GM19023 (cell line): Measurements from ENCODE around the gene AMOTL1.

ENCODE experiments used
- ATAC-seq: cut with Tn5 transposase; IDR thresholded peaks from one replicate; pipeline ENCODE4 v1.9.1; 2021; ENCODE audit warnings: mild to moderate bottlenecking, moderate library complexity; ENCODE audit not compliant: unreplicated experiment

Gene AMOTL1

GRCh38 chr11:94923004-94923334 lies 154.8 kb downstream of the AMOTL1 start:
- ATAC-seq: no peak

GRCh38 chr11:94924171-94924572 lies 156.0 kb downstream of the AMOTL1 start:
- no peak for ATAC-seq

DNA sequence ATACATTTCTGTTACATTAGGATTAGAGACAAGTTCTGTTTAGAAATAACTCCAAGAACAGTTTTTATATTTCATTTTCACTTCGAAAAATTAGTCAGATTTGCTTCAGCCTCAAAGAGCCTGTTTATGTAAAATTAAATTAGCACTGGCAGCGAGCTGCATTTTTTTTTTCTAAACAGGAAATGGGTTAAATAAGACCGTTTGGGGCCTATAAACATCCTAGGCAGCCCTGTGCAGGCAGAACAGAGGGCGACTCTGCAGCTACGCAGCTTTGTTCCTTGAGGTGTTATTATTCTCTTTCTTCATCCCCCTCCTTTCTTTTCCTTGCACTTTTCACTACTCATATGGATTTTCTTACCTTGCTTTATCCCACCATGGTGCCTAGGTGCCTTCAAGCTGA lies 156.5 kb downstream of the AMOTL1 start:
- ATAC-seq: no peak

DNA sequence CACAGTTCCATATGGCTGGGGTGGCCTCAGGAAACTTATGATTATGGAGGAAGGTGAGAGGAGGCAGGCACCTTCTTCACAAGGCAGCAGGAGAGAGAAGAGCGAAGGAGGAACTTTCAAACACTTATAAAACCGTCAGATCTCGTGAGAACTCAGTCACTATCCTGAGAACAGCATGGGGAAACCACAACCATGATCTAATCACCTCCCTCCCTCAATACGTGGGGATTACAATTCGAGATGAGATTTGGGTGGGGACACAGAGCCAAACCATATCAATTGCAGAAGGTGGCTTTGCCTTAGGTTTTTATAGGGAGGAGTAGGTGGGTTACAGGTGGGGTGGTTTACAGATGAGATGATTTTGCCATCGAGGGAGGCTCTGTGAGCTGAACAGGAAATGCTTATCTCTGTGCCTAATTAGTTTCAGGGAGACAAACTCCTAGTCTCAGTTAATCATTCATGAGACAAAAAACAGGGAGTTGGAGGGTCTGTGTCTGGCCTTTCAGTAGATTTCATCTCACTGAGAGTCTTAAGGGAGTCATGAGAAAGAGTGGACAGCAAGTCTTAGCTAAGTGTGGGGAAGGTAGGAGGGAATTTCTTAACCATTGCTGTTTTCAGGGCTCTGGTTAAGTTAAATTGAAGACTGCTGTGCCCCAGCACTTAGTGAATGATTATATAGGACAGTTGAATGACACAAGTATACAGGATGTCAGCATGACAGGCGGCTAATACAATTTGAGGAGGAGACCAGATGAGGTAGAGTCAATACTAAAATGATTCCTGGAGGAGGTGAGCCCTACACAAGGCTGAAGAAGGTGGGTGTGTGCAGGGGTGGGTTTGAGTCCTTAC lies 157.5 kb downstream of the AMOTL1 start:
- ATAC-seq: no peak

GRCh38 chr11:94926271-94926625 lies 158.1 kb downstream of the AMOTL1 start:
- ATAC-seq: no peak
